Transverse colon (tissue), 4 donors: ENCODE measurements around the gene FKBP5. TPM values are rescaled to one million over a fixed set of nuclear protein-coding genes. Genes with fewer than 3 reads are reported as not detected.

Experiments
- DNase-seq: peaks from one replicate; pipeline ENCODE4 v3.0.0-alpha.2; 2019
- H3K27ac ChIP-seq, 4 donors: fragments of 200-600 bp; sonication (generic); 2 replicates each; pipeline ENCODE4 v1.5.1; 2016 to 2018; ENCODE audit warnings: inconsistent platforms in 4 of 4
- H3K27me3 ChIP-seq: fragments of 200-600 bp; sonication (generic); 2 replicates; pipeline ENCODE4 v1.5.1; 2017; ENCODE audit warnings: inconsistent platforms
- H3K36me3 ChIP-seq, 4 donors: fragments of 200-600 bp; sonication (generic); 2 replicates each; pipeline ENCODE4 v1.5.1; 2017 to 2019; ENCODE audit warnings: inconsistent platforms in 4 of 4
- H3K4me1 ChIP-seq, 4 donors: fragments of 200-600 bp; sonication (generic); 2 replicates each; pipeline ENCODE4 v1.5.1; 2017 to 2020; ENCODE audit warnings: inconsistent platforms in 4 of 4
- H3K4me3 ChIP-seq, 4 donors: fragments of 200-600 bp; sonication (generic); 1 replicate in 1 of 4; 2 replicates in 3 of 4; pipeline versions ENCODE4 v1.5.1 to v1.6.1; 2017 to 2019; ENCODE audit warnings: inconsistent platforms in 4 of 4
- H3K9me3 ChIP-seq, 2 donors: fragments of 200-600 bp; sonication (generic); 2 replicates each; pipeline ENCODE4 v1.5.1; 2017 to 2019; ENCODE audit warnings: inconsistent platforms in 2 of 2
- EP300 ChIP-seq: sonication (generic); formaldehyde crosslinking; IDR thresholded peaks from one replicate; pipeline ENCODE4 v1.6.1; 2017; ENCODE audit warnings: antibody characterized with exemption, low read depth
- POLR2A ChIP-seq: fragments of 450-650 bp; IDR thresholded peaks from one replicate; pipeline ENCODE4 v1.6.1; 2016; ENCODE audit warnings: antibody characterized with exemption, mild to moderate bottlenecking, moderate library complexity
- POLR2AphosphoS5 ChIP-seq, 3 donors: sonication (generic); formaldehyde crosslinking; IDR thresholded peaks; one replicate each; pipeline ENCODE4 v1.6.1; 2016; ENCODE audit warnings: antibody characterized with exemption in 3 of 3
- WGBS, 2 donors: methylation state at CpG; one replicate each; pipeline ENCODE4 v1.1.5; 2018; ENCODE audit warnings: low coverage in 1 of 2; 5-methylcytosine and 5-hydroxymethylcytosine counted together
- in situ Hi-C, 4 donors: fragments of 200-750 bp; cut with MboI; loops; one replicate each; pipeline versions ENCODE4 v1.15.0 to v1.15.1; 2017; ENCODE audit warnings: low sequenced_read_pairs in 3 of 4, low pct_ligation_motif_present in 1 of 4, low pct_unique_long_range_greater_than_20kb in 1 of 4
- intact Hi-C: fragments of 100-400 bp; cut with DNase I; formaldehyde crosslinking; loops from one replicate; pipeline ENCODE4 v1.15.1; 2023; ENCODE audit warnings: low total_unique reads
- total RNA-seq, 4 donors: library from RNA; depleted of rRNA; stranded (reverse); fragments of >200 nt; gene quantifications; one replicate each; pipeline ENCODE4 v1.1.0, GENCODE V29; 2016
- TF ChIP-seq, protein P1 (sequence below), 5 experiments: fragments of 200-600 bp in 3 of 5; fragments of 450-650 bp in 2 of 5; sonication (generic) in 3 of 5; IDR thresholded peaks; 1 replicate in 2 of 5; 2 replicates in 3 of 5; pipeline ENCODE4 v1.5.1; 2016 to 2017; ENCODE audit warnings: antibody characterized with exemption in 5 of 5, inconsistent platforms in 3 of 5, mild to moderate bottlenecking in 2 of 5, moderate library complexity in 1 of 5

Gene FKBP5
- total RNA-seq, 4 donors from 2014 or later = 82.8 to 299 (median 254) TPM

DNA sequence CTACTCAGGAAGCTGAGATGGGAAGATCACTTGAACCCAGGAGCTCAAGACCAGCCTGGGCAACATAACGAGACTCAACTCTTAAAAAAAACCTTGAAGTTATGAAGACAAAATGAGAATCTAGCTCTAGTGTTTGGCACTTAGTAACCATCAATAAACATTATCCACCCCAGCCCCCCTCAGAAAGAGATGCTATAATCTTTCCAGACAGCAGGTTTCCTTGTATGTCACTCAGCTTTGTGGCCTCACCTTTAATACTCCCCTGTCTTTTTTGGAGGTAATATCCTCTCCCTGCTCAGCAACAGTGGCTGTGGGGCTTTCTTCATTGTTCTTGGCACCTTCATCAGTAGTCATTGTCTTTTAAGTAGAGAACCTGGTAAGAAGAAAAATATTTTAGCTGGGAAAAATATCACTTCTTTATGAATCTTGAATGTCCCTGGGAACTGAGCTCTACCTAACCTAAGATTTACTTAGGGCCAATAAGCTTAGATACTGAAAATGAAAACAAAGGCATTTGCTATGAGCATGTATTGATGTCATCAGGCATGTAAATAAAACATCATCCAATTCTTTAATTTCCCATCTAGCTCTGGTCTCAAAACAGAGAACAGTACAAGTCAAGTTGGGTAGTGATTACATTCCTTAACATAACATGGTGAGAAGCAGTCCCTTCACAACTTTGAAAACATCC, 46.1 kb downstream of the FKBP5 start:
- in situ Hi-C loops = no loop called here

DNA sequence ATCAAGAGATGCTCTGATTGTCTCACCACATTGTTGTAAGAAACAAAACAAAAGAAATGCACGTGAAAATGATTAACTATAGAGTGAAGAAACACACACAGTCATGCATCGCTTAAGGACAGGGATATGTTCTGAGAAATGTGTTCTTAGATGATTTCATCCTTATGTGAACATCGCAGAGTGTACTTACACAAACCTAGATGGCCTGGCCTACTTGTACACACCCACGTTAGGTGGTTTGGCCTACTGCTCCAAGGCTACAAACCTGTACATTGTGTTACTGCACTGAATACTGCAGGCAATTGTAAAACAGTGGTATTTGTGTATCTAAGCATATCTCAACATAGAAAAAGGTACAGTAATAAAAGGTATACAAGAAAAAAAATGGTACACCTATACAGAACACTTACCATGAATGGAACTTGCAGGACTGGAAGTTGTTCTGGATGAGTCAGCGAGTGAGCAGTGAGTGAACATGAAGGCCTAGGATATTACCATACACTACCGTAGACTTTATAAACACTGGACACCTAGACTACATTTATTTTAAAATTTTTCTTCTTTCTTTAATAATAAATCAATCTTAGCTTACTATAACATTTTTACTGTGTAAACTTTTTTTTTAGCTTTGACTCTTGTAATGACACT, 48.6 kb downstream of the FKBP5 start:
- WGBS, 2 donors = 89% methylated on average over 5 to 6 of the region's 6 CpGs
- Histone ChIP-seq H3K27me3 (no peaks in the 10 kb centered on the region), H3K4me3 (no peak overlapping the region), H3K27ac (no peak overlapping the region), H3K9me3 (no peaks in the 10 kb centered on the region), H3K36me3 (peaks cover 0 to 87% (median 37%) of the 10 kb centered on the region in 4 donors), H3K4me1 (peaks cover 0 to 8% (median 3%) of the 10 kb centered on the region in 4 donors)
- no peak for TF ChIP-seq POLR2A
- no peak for TF ChIP-seq EP300
- TF ChIP-seq, protein P1, sequence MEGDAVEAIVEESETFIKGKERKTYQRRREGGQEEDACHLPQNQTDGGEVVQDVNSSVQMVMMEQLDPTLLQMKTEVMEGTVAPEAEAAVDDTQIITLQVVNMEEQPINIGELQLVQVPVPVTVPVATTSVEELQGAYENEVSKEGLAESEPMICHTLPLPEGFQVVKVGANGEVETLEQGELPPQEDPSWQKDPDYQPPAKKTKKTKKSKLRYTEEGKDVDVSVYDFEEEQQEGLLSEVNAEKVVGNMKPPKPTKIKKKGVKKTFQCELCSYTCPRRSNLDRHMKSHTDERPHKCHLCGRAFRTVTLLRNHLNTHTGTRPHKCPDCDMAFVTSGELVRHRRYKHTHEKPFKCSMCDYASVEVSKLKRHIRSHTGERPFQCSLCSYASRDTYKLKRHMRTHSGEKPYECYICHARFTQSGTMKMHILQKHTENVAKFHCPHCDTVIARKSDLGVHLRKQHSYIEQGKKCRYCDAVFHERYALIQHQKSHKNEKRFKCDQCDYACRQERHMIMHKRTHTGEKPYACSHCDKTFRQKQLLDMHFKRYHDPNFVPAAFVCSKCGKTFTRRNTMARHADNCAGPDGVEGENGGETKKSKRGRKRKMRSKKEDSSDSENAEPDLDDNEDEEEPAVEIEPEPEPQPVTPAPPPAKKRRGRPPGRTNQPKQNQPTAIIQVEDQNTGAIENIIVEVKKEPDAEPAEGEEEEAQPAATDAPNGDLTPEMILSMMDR (IDR thresholded peaks at IDR 0.05) = no peak
- TF ChIP-seq POLR2AphosphoS5 (IDR thresholded peaks at IDR 0.05) = no peak
- in situ Hi-C loops = no loop called here
- no peak for DNase-seq
- intact Hi-C loops = no loop called here

More for the DNA sequence above, 46.1 kb downstream of the FKBP5 start:
- TF ChIP-seq, protein P1 (IDR thresholded peaks at IDR 0.05) = no peak
- TF ChIP-seq EP300 = no peak
- TF ChIP-seq POLR2A = no peak
- no peak for TF ChIP-seq POLR2AphosphoS5 (IDR thresholded peaks at IDR 0.05)
- 83 to 100% methylated on average over 1 of the region's 1 CpG for WGBS, 2 donors
- no peak overlapping the region for H3K4me3 ChIP-seq
- H3K9me3 ChIP-seq = no peaks in the 10 kb centered on the region
- H3K27ac ChIP-seq = no peak overlapping the region
- DNase-seq = no peak
- intact Hi-C loops = no loop called here
- peaks cover 0 to 80% (median 31%) of the 10 kb centered on the region in 4 donors for H3K36me3 ChIP-seq
- H3K27me3 ChIP-seq = no peaks in the 10 kb centered on the region
- peaks cover 0 to 18% (median 6%) of the 10 kb centered on the region in 4 donors for H3K4me1 ChIP-seq

DNA sequence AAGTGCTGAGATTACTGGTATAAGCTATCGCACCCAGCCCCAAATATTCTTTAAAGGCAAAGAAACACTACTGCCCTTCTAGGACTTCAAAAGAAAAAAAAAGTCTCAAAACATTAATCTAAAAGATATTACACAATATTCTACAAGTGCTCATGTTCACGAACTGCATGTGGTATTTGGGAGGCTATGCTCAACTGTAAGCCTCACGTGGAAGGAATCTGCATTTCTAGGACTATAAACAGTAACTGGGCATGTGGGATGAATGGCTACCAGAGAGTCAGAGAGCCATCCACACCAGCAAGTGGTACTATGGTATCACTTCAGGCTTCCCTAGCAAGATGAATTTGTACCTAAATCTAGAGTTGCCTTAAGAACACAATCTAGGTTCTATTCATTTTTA, 50.0 kb downstream of the FKBP5 start:
- no peak for DNase-seq
- TF ChIP-seq EP300 = no peak
- TF ChIP-seq, protein P1 (IDR thresholded peaks at IDR 0.05) = no peak
- TF ChIP-seq POLR2A = no peak
- TF ChIP-seq POLR2AphosphoS5 (IDR thresholded peaks at IDR 0.05) = no peak
- H3K36me3 ChIP-seq = peaks cover 0 to 89% (median 44%) of the 10 kb centered on the region in 4 donors
- 91 to 94% methylated on average over 3 of the region's 3 CpGs for WGBS, 2 donors
- H3K9me3 ChIP-seq = no peaks in the 10 kb centered on the region
- H3K27ac ChIP-seq = no peak overlapping the region
- in situ Hi-C loops = loop anchor here in 1 of 4 donors (10.0 kb wide), 1 partner anchor 54 kb away; no protein-coding TSS in a partner anchor
- H3K27me3 ChIP-seq = no peaks in the 10 kb centered on the region
- intact Hi-C loops = no loop called here
- no peak overlapping the region for H3K4me3 ChIP-seq
- peaks cover 0 to 18% (median 5%) of the 10 kb centered on the region in 4 donors for H3K4me1 ChIP-seq

DNA sequence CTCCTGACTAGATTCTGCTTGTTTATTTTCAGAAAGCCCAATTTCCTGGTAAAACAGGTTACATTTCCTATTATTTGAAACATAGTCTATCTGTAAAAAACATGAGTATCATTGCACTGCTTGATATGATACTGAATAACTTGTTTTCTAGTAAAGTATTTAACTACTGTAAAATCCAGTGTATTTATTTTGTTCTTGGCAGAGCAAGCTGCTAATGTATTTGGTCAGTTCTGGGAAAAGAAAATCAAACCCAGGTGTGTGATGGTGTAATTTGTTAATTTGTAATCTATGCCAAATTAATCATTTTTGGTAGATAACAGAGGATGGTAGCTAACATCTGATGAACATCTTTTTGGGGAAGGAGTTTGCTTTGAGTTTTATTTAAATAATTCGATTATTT, 50.8 kb downstream of the FKBP5 start:
- no peak for TF ChIP-seq POLR2AphosphoS5 (IDR thresholded peaks at IDR 0.05)
- TF ChIP-seq, protein P1 (IDR thresholded peaks at IDR 0.05) = no peak
- no peak for TF ChIP-seq POLR2A
- TF ChIP-seq EP300 = no peak
- in situ Hi-C loops = loop anchor here in 1 of 4 donors (10.0 kb wide), 1 partner anchor 53 kb away; no protein-coding TSS in a partner anchor
- no peaks in the 10 kb centered on the region for H3K9me3 ChIP-seq
- no peak for DNase-seq
- intact Hi-C loops = no loop called here
- no peak overlapping the region for H3K27ac ChIP-seq
- H3K36me3 ChIP-seq = peaks cover 0 to 92% (median 43%) of the 10 kb centered on the region in 4 donors
- 67 to 79% methylated on average over 1 of the region's 1 CpG for WGBS, 2 donors
- peaks cover 0 to 15% (median 2%) of the 10 kb centered on the region in 4 donors for H3K4me1 ChIP-seq
- H3K27me3 ChIP-seq = no peaks in the 10 kb centered on the region
- no peak overlapping the region for H3K4me3 ChIP-seq
